Keratinocyte (primary cell): ENCODE measurements around the gene PPP1R37.

Experiments
- EZH2 ChIP-seq: IDR thresholded peaks from one replicate; pipeline ENCODE4 v1.6.1; 2012; ENCODE audit warnings: inconsistent platforms, mild to moderate bottlenecking, low read length, moderate library complexity
- TF ChIP-seq, protein P1 (sequence below), 3 experiments: IDR thresholded peaks in 1 of 3; conservative IDR thresholded peaks in 1 of 3; optimal IDR thresholded peaks in 1 of 3; 2 replicates in 2 of 3; 3 replicates in 1 of 3; pipeline versions ENCODE3 to v1.5.1; 2011; ENCODE audit warnings: low read length in 3 of 3, mild to moderate bottlenecking in 3 of 3, moderate library complexity in 2 of 3, control low read depth in 1 of 3, inconsistent platforms in 1 of 3; ENCODE audit not compliant: insufficient read depth in 2 of 3; ENCODE audit errors: extremely low read depth in 1 of 3

DNA sequence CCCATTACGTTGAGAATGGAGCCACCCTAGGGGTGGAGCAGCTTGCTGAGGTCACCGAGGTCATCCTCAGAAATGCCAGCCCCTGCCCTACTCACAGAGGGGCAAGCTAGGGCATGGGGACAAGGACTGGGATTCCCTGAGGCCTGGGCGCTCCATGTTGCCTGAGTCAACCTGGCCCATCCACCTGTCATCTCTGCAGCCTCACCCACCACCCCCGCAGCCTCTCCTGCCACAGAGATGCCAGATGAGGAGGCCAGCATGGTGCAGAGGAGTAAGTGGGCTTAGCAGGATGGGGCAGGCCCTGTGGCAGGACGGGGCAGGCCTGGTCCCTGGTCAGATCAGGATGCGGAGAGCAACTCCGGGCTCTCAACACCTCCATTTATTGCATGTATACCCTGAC is 58.3 kb downstream of the PPP1R37 start:
- TF ChIP-seq EZH2, result no peak
- TF ChIP-seq, protein P1, sequence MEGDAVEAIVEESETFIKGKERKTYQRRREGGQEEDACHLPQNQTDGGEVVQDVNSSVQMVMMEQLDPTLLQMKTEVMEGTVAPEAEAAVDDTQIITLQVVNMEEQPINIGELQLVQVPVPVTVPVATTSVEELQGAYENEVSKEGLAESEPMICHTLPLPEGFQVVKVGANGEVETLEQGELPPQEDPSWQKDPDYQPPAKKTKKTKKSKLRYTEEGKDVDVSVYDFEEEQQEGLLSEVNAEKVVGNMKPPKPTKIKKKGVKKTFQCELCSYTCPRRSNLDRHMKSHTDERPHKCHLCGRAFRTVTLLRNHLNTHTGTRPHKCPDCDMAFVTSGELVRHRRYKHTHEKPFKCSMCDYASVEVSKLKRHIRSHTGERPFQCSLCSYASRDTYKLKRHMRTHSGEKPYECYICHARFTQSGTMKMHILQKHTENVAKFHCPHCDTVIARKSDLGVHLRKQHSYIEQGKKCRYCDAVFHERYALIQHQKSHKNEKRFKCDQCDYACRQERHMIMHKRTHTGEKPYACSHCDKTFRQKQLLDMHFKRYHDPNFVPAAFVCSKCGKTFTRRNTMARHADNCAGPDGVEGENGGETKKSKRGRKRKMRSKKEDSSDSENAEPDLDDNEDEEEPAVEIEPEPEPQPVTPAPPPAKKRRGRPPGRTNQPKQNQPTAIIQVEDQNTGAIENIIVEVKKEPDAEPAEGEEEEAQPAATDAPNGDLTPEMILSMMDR (optimal IDR thresholded peaks at IDR 0.05 in 1 of 3, IDR thresholded peaks at IDR 0.05 in 1 of 3, conservative IDR thresholded peaks at IDR 0.05 in 1 of 3; ENCODE audit: extremely low read depth in 1 of 3, insufficient read depth in 2 of 3, low read length in 3 of 3), result no peak
